ENCODE data around the gene CD300LB.
"Not testable (repeated sequence)": the region's sequence is repeated elsewhere in the genome, so short reads cannot be mapped to it uniquely, and the experiment has no call there.

The CD300LB gene

DNA sequence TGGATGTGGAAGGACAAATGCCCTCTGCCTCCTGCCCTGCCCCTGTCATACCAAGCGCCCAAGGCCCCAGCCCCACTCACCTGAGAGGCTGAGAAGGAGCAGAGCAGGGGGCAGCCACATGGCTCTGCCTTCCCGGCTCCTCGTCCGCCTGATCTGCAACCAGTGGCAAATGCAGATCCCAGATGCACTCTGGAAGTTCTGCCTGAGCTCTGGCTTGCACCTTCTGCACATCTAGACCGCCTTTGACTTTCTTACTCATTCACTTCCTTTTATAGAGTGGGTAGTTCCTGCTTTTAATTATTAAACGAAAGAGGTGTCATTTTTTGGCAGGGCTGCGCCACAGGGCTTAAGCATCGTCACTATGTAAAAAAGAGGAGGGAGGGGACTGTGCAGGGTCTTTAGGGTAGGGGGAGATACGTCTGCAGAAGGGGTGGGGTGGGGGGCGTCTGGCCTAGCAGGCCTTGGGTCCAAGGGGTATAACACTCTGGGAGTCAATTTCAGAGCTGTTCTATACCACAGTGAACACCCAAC lies at the start of gene CD300LB:
TSS of gene CD300LB (minus strand) at position 245 of the 531 bp plus-strand sequence. CDS start at position 120, 125 bp downstream.
- no peak for DNase-seq (ENCODE audit: low read depth in 3 of 3)

DNA sequence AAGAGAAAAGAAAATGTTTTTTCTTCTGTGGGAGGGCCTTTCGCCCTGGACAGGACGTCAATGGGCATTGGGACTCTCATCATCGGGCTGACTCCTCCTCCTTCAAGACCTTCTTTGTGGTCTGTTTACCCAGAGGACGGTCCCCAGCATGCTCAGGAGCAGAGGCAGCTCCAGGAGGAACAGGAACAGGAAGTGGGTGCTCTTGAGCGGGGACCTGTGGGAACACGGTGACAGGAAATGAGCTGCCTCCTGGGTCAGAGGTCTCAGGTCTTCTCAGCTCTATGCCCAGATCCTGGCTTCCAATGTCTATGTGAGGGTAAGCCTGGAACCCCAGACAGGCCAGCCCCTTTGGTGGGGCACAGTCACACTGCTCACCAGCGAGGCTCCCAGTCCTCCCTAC lies 48.6 kb upstream of the CD300LB start:
- DNase-seq (ENCODE audit: low read depth in 3 of 3) = no peak

DNA sequence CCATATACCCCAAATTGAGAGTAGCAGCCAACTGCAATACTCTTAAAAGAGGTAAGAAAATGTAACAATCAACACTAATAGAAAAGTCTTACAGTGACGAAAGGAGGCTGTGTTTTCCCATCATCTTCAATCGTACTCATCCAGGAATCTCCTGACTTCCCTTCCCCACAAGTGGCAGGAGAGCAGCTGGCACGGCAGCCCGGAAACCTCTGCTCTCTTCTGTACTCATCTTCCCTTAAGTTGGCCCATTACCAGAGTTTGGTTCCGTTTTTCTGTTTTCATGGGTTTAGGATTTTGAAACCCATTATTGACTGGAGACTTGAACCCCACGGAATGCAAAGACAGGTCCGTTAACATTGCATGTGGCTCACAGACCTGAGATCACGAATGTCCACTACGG lies 47.7 kb upstream of the CD300LB start:
- no peak for DNase-seq (ENCODE audit: low read depth in 3 of 3)

DNA sequence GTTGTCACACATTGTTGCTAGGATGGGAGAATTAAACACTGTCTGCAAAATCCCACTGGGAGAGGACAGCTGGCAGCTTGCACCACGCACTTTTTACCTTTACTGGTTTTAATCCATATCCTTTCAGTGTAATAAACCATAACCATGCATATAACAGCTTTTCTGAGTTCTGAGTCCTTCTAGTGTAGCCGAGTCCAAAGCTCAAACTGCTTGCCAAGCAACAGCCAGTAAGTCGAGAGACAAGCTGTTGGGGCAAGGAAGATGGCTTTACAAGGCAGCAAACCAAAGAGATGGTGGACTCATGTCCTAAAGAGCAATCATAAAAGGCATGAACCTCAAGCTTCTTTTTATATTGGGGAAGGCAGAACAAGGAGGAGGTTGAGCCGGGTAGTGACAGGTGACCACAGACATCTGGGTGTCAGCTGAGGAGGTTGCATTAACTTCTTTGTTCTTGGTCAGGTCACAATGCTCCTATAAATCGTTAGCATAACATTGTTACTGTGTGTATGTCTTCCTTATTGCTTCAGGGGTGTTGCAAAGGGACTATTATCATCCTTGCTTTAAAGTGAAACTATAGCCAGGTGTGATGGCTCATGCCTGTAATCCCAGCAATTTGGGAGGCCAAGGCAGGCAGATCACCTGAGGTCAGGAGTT lies 43.3 kb upstream of the CD300LB start:
- no peak for DNase-seq (ENCODE audit: low read depth in 3 of 3)

DNA sequence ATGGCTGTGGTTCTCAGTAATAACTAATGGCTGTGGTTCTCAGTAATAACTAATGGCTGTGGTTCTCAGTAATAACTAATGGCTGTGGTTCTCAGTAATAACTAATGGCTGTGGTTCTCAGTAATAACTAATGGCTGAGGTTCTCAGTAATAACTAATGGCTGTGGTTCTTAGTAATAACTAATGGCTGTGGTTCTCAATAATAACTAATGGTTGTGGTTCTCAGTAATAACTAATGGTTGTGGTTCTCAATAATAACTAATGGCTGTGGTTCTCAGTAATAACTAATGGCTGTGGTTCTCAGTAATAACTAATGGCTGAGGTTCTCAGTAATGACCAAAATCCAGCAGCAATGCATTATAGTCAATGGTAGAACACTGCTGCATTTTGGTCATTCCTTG lies 42.4 kb upstream of the CD300LB start:
- not testable (repeated sequence) for DNase-seq (ENCODE audit: low read depth in 3 of 3)

DNA sequence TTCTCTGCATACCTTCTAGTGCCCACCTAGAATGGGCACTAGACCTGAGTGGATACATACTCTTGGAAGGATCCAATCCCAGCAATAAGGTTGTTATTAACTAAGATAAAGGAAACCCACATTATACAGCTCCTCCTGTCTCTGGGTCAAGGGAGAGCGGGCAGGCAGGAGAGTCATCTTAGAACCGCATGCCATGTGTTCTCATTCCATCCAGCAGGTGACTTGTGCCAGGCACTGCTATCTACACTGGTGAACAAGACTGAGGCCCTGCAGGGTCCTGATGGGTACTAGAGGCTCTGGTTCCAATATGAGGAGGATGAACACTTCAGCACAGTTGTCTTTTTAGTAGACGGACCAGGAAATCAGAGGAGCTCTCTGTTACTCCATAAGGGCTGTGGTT lies 41.9 kb upstream of the CD300LB start:
- no peak for DNase-seq (ENCODE audit: low read depth in 3 of 3)

DNA sequence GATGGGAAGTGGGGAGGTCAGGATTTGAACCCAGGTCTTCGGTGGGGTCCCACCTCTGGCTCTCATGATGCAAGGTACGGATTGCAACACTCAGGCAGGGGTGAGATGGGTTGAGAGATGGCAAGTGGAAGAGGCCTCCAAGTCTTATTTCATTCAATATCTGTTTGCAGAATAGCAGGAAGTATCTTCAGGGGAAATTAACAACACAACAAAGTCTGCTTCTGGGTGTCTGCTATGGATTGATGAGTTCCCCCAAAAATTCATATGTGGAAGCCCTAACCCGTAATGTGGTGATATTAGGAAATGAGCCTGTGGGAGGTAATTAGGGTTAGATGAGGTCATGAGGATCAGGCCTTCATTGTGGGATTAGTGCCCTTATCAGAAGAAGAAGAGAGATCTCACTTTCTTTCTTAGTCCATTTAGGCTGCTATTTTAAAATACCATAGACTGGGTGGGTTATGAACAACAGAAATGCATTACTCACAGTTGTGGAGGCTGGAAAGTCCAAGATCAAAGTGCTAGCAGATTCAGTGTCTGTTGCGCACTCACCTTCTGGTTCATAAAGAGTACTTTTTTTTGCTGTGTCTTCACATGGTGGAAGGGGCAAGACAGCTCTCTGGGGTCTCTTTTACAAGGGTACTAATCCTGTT lies 40.5 kb upstream of the CD300LB start:
- no peak for DNase-seq (ENCODE audit: low read depth in 3 of 3)

DNA sequence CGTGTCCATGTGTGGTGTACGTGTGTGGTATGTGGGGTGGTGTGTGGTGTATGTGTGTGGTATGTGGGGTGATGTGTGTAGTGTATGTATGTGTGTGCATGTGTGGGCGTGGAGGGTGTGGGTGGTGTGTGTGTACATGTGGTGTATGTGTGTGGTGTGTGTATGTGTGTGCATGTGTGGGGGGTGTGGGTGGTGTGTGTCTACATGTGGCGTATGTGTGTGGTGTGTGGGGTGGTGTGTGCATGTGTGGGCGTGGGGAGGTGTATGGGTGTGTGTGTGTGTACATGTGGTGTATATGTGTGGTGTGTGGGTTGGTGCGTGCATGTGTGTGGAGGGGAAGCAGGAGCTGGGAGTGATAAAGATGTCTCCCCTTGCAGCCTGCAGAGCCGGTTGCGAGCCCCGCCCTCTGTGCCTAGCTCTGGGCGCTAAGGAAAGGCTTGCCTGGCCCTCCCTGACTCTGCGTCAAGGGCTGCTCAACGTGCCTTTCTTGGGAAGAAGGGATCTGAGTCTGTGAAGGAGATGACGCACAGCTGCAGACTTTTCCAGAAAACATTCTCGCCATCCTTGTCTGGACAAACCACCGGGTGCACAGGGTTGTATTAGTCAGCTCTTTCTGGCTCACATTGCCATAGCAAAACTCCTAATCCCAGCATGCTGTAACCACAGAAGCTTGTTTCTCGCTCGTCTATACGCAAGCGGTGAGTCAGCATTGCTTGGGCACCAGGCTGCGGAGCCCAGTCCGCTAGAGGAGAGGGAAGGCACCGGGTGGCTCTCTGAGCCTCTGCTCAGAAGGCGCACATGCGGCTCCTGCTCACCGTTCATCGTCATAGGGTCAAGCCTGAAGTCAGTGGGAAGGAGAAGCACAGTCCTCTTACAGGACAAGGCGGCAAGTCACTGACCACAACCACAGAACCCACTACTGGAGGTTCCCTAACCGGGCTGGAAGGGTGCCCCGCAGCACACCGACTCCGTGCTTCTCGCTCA lies 38.0 kb upstream of the CD300LB start:
- peak; percentile 14 to 43 (median 15) for DNase-seq (ENCODE audit: low read depth in 3 of 3)

DNA sequence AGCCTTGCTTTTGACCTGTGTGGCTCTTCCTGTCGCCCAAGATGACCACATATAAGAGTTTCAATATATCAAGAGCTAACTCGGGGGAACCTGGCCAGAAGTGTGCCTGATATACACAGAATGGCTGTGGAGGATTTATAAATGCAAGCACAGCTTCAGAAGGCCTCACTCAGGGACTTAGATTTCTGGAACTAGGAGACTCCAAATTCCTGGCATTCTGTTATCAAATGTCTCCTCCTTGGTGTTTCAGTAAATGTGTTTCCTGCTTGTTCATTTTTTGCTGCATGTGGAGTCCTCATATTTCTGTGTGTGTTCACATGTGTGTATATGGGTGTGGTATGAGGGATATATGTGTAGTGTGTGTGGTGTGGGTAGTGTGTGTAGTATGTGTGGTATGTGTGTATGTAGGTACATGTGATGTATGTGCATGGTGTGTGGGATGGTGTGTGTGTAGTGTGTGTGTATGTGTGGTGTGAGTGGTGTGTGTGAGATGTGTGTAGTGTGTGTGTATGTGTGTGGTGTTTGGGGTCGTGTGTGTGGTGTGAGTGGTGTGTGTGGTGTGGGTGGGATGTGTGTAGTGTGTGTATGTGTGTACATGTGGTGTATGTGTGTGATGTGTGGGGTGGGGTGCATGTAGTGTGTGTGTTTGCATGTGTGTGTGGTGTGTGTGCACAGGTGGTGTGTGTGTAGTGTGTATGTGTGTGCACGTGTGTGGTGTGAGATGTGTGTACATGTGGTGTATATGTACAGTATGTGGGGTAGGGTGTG lies 37.0 kb upstream of the CD300LB start:
- DNase-seq (ENCODE audit: low read depth in 3 of 3) = no peak

DNA sequence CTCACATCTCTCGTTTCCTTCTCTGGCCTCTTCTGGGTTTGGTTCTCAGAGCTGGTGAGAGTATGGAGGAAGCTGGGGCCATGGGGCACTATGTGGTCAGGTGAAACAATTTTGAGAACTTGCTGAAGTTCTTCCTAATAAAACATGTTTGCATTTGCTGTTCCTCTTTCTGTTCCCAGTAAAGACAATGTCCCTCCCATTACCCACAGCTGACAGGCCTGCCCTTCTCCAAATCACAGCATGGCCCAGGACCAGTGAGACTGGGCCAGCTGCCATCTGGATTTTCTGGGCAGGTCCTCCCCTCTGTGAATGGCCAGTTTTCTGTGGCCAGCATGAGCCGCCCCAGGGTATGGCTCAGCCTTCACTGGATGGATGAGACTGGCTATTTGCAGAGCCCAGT lies 36.1 kb upstream of the CD300LB start, which contains the start of gene CD300H:
TSS of gene CD300H (minus strand) at position 113 of the 400 bp plus-strand sequence.
- no peak for DNase-seq (ENCODE audit: low read depth in 3 of 3)

DNA sequence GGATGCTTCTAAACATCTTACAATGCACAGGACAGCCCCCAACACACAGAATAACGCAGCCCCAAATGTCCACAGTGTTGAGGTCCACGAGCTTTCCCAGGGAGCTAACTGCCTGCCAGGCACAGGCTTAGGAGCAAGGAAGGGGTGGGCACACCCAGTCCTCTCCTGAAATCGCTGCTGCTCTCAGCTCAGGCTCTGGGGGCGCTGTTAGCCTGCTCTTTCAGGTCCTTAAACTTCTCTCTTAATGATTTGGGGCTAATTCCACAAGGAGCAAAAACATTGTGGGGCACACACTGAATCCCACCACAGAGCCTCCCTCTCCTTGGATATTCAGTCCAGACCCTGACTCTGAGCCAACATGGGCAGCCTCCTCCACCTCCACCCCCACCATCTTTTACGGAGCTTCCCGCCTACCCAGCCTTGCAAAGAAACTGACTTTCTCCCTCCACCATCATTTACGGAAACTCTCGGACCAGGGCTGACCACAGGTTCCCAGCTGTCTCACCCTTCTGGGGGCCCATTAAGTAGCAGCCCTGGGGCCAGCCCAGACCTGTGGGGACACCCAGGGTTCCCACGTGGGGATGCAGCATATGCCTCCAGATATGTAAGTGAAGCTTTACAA lies 35.0 kb upstream of the CD300LB start:
- peak in 2 of 3 donors; percentile 17 for DNase-seq (ENCODE audit: low read depth in 3 of 3)

DNA sequence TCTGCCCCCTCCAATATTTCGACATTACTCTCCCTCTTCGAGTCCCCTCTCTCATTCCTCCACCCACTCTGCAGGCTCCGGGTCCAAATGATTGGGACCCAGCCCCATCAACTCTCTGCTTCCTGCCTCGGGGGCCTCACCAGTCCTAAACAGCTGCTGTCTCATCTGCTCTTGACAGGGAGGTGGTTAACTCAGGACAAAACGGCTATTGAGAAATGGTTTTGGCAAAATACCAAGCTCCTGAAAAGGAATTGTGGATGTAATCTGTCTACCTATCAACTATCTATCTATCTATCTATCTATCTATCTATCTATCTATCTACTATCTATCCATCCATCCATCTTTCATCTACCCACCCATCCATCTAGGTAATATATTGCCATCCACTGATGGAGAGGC lies 33.9 kb upstream of the CD300LB start:
- no peak for DNase-seq (ENCODE audit: low read depth in 3 of 3)

DNA sequence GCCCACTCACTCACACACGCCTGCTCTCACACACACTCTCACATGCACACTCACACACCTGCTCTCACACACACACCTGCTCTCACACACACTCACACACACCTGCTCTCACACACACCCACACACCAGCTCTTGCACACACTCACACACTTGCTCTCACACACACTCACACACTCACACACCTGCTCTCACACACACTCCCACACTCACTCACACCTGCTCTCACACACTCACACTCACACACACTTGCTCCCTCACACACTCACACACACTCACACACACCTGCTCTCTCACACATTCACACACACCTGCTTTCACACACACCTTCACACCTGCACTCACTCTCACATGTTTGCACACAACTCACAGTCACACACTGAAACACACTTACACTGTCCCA lies 32.1 kb upstream of the CD300LB start:
- no peak for DNase-seq (ENCODE audit: low read depth in 3 of 3)

DNA sequence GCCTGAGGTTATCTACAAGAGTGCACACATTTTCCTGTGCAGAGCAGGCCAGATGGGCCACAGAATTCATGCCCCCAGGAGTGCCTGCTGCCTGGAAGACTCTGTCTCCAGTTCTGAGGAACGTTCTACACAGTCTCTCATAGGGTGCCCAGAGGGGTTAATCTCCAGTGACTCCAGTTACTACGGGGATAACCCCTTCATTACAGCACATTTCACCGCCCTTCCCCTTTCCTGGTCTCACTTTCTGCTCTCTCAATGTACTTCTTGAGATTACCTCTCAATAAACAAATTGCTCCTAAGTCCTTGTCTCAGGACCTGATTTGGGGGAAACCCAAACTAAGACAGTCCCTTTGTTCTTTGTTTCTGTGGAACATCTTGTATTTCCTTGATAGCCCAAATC lies 30.3 kb upstream of the CD300LB start:
- DNase-seq (ENCODE audit: low read depth in 3 of 3) = no peak

DNA sequence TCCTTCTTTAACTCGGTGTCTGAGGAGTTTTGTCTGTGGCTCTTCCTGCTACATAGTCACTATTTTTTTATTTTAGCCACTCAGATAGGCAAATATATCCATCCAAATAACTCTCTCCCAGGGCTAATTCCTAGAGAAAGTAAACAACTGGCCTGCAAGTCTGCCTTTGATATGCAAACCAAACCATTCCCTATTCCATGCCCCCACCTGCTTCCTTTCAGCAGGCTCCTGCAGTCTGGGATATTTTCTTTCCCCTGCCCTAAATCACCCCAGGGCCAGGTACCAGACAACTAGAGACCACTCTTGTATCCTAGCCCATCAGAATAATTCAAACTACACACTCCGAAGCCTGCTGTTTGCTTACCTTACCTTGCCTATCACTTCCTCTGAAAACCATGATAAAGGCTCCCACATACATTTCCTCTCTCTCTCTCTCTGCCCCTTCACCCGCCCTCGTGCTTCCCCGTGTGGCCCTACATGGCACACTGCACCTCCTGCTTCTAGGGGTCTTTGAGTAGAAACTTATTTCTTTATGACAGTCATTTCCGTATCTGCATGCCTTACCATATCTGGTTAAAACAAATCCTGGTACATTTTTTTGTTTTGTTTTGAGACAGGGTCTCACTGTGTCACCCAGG lies 27.7 kb upstream of the CD300LB start:
- no peak for DNase-seq (ENCODE audit: low read depth in 3 of 3)

DNA sequence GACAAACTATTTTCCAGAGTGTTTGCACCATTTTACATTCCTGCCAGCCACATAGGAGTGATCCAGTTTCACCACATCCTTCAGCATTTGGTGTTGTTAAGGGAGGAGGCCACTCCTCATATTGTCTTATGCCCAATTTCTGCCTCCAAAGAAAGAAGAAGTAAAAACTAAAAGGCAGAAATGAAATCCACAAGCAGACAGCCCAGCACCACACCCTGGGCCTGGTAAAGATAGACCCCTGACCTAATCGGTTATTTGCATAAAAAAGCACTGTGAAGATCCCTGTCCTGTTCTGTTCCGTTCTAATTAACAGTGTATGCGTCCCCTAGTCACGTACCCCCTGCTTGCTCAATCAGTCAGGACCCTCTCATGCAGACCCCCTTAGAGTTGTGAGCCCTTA lies 27.1 kb upstream of the CD300LB start:
- not testable (repeated sequence) for DNase-seq (ENCODE audit: low read depth in 3 of 3)

DNA sequence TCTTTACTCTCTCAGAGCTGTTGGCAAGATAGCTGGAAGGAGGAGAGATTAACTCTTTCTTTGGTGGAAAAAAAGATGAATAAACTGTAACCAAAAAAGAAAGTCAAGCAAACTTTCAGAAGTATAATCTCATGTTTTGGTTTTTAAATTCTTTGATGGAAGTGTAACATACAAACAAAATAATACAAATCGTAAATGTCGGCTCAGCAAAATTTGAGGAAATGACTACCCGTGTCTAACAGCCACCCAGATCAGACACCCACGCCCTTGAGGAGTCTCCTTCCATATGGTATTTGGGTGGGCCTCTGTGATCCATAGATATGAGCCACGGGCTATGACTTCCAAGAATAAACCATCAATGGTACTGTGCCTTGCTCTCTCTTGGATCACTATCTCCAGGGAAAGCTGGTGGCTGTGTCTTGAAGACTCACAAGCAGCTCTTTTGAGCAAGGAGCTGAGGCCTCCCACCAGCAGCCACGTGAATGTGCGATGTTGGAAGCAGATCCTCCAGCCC lies 24.2 kb upstream of the CD300LB start:
- DNase-seq (ENCODE audit: low read depth in 3 of 3) = no peak

DNA sequence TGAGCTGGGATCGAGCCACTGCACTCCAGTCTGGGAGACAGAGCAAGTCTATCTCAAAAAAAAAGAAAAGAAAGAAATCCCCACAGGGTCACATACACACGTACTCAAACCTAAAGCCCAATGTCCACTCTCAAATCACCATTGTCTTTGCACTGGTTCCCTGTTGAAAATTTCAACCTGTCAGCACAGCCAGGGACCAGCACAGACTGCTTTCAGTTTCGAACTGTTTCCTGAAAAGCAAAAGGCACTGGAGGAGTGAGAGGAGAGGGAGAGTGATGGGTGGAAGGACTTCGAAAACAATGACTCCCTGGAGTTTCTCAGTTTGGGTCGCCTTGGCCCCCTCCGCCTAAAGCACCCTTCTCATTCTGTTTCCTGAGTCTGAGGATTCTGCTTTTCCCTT lies 23.6 kb upstream of the CD300LB start:
- DNase-seq (ENCODE audit: low read depth in 3 of 3) = no peak

DNA sequence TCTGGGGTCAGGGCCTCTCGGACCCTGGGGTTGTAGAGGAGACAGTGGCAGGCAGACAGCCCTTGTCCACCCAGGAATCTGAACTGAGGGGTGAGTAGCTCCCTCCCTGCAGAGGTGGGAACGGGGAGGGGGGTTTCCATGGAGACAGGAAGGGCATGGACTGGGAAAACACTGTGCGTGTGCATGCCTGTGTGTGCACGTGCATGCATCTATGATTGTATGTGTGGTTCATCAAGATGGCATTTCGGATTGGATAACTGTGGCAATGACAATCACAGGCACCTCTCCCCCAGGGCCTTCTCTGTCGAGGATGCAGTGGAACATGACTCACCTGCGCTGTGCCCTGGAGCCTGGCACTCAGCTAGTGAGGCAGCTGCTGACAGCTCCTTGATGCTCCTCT lies 20.8 kb upstream of the CD300LB start:
- DNase-seq (ENCODE audit: low read depth in 3 of 3) = no peak

DNA sequence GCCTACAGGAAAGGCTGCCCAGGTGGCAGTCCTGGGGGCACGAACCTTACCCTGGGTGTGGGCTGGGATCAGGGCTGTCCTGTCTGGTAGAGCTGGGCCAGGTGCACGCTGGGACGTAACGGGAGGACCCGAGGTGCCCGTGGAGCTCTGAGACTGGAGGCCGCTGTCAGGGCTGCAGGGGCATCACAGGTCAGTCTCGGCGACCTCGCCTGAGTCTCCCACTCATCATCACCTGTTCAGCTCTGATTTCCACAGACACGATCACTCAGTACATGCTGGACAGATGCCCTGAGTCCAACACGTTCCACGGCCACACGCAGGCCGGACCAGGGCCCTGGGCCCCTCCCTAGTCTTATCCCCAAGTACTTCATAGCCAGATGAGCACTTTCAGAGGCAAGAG lies 19.3 kb upstream of the CD300LB start:
- DNase-seq (ENCODE audit: low read depth in 3 of 3) = no peak
